T-helper 2 cell treated with Interferon-gamma antibody and Interleukin-4, amounts not matched to agents 100 ng/mL and 5 ng/mL, for 36 hours (primary cell): ENCODE measurements around the gene PI4KA. TPM values are rescaled to one million over a fixed set of nuclear protein-coding genes. Genes with fewer than 3 reads are reported as not detected.
"Not testable (repeated sequence)": the region's sequence is repeated elsewhere in the genome, so short reads cannot be mapped to it uniquely, and the experiment has no call there.

Experiments
- intact Hi-C: fragments of 100-400 bp; cut with micrococcal nuclease; formaldehyde crosslinking; loops from one replicate; pipeline ENCODE4 v1.15.1; 2023
- total RNA-seq: library from RNA; stranded (reverse); gene quantifications from 2 replicates; pipeline ENCODE4 v1.2.3, GENCODE V29; 2022

Gene PI4KA
- total RNA-seq, 1 donor from 2014 or later: 119 TPM

DNA sequence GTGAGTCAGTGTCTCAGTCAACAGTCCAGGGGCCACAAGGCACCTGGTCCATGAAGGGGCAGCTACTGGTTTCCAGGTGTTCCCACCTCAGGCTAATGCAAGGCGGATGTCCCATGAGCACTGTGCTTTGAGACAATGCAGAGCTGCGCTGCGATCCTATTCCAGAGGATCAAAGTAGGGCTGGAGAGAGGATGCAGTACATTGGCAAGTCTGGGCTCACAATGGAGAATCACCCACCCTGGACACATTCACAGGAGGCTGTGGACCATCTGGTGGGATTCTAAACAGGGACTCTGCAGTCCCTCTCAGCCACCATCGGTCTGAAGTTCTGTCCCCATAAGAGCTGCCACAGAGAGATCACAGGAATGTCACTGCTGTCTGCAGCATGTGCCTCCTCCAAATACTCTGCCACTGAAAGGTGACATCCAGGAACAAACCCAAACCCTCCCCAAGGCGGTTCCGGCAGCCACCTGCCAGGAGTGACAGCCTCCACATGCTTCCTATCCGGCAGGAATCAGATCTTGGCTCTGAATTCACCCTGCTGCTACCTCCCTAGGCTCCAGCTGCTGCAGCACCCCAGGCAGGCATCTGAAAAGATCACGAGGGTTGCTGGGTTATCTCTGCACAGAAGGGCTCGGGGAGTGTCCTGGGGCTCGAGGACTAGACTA is 130.0 kb downstream of the PI4KA start:
- intact Hi-C loops: no loop called here

DNA sequence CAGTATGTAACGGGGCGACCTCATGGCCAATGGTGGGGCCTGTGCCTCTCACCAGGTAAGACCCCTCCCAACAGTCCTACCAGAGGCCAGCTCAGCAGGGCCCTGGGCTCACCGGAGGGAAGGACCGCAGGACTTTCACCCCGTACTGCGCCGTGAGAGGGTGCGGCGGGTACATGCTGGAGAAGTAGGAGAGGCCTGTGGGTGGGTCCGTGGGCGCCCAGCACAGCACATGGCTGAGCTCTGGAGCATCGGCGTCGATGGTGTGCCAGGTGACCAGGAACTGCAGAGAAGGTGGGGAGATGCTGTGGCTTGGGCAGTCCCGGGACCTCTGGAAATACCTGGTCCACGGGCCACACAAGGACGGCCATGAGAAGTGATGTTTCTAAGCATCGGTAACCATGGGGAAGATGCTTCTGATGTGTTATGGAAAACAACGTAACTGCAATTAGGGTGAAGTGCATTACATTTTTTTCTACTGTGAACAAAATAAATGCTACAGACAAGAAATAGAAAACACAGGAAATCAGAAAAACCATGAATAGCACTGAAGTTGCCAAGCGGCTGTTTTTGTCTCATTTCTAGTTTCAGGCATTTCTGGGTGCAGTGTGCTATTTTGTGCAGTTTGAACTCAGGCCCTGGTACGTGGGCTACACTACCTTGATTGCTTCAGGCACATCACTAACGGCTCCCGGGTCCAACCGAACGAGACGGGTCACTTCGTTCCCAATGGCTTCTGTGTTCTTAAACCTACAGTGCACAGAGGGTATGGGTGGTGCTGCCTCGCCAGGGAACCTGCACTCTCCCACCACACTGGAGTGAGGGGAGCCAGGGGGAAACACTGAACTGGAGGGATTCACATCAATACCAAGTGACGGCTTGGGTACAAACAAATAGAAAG is 131.2 kb downstream of the PI4KA start:
- intact Hi-C loops: no loop called here

DNA sequence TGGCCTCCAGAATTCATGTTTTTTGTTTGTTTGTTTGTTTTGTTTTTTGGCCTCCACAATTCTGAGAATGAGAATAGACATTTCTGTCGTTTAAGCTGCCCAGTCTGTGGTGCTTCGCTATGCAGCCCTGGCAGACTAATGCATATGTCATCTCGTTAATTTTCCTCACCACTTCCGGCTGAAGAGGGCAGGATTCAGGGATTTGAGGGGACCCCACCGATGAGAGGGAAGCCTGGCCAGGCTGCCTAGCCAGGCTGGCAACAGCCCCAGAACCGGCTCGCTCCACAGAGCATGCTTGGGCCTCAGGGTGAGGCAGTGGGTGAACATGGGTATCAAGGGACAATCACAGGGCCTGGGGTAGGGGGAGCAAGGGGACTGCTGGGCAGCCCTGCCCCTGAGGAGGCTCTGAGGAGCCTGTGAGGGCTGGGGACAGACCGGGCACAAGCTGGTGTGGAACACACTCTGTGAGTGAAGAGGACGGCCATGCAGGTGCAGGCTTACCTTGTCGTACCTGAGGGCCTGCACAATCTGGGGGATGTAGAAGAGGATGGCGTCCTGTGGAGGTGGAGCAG is 132.5 kb downstream of the PI4KA start:
- intact Hi-C loops: no loop called here

DNA sequence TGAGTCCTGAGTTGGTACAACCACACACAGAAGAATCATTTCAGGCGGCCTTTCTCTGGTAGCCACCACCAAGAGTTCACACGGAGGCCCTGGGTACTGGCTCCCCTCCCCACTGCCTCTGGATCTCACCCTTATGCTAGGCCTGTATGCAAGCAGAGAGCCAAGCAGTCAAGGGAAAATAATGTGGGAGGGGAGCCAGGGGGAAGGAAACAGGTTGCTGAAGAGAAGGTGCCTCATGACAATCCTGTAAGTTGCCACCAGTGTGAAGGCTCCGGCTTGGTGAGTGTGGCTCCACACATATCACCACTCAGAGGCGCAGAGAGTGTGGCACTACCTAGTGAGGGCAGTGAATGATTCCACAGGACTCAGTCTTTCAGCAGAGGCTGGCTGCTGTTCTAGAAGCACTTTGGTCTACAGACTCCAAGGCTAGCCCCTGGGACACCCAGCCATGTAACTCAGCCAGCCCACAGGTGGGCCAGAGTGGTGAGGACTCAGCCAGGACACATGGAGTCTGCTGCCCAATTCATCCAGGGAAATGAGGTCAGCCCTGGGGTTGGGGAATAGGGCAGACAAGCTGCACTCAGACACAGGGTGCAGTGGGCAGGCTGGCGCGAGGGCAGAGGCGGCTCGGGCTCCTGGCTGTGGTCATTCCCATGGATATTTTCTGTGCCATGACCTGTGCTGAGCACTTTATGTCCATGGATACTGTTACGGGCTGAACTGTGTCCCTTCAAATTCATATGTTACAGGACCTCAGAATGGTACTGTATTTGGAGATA is 133.7 kb downstream of the PI4KA start:
- intact Hi-C loops: no loop called here

DNA sequence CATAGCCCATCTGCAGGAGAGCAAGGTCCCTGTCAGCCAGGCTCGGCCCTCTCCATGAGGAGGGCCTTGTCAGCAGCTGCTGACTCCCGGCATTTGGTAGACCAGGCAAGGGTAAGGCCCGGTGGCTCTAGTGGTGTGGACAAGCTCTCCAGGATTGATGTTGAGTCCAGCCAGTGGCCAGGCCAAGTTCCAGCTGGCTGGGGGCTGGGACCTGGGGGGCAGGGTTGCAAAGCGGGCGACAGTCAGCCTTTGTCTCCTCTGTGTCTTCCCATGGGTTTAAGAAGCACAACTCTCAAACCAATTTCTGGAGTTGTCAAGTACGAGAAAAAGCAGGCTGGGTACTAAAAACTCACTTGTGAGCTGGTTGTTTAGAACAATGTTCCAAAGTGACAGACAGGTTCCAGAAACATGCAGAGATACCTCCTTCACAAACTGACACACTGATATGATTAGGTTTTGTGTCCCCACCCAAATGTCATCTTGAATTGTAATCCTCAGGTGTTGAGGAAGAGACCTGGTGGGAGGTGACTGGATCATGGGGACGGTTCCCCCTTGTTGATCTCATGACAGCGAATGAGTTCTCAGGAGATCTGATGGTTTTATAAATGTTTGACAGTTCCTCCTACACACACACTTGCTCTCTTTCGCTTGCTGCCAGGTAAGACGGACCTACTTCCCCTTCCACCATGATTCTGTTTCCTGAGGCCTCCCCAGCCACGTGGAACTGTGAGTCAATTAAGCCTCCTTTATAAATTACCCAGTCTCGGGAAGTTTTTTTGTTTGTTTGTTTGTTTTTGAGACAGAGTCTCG is 137.0 kb downstream of the PI4KA start:
- intact Hi-C loops: no loop called here

DNA sequence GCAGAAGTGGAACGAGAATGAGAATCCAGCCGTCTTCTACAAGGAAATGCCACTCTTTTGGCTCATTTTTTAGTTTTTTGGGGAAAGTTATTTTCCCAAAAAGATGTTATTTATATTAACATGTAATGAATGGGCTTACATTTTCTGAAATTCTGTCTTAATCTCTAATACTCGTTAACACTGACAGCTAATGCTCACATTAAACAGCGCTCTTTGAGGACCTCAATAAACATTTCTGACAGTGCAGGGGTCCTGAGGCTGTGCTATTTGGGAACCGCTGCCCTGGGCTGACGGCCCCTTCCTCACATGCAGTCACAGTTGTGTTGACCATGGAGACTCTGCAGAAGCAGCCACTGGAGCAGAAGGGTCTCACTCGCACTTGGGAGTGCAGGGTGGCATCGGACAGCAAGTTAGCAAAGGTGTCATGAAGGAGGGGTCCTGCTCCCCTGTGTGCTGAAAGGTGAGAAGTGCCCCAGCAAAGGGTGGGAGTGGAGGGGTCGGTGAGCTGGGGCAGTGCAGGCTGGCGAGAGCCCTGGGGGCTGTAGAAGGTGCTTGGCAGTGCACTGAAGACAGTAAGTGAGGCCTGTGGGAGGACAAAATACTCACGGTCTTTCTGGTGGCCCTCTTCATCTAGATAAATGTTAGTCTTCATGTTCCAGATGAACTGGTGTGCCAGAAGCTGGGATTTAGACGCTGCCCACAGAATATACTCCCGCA is 137.8 kb downstream of the PI4KA start:
- intact Hi-C loops: no loop called here

DNA sequence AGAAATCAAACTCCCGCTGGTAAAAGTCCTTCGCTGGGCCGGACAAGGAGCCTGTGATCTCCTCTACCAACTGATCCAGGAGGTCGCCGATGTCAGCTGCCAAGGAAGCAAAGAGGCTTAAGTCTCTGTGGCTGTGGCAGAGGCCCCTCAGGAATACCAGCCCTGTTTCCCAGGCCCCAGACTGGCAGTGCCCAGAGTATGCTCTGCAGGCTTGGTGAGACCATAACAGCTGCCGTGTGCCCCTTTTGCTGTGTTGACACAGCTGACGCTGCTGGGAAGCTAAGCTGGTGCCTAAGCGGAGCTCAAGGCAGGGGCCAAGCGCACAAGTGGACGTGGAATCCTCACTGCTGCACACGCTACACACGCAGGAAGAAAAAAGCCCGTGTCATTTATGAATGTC is 139.9 kb downstream of the PI4KA start:
- intact Hi-C loops: not testable (repeated sequence)

DNA sequence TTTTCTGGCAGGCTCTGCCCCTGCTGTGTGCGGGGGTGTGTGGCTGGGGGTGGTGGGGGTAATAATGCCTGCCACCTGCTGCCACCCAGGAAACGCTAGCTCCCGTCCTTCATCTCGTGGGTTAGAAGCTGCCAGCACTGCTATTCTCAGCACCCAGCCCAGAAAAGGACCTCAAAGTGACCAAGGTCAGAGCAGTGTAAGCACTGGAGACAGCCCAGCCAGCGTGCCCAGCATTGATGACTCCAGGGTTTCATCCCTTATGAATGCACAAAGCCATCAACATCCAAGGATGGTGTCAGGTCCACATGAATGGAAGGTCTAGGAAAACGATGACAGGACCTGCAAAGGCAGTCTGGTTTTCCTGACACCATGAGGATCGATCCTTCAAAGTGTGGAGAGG is 140.6 kb downstream of the PI4KA start:
- intact Hi-C loops: not testable (repeated sequence)

DNA sequence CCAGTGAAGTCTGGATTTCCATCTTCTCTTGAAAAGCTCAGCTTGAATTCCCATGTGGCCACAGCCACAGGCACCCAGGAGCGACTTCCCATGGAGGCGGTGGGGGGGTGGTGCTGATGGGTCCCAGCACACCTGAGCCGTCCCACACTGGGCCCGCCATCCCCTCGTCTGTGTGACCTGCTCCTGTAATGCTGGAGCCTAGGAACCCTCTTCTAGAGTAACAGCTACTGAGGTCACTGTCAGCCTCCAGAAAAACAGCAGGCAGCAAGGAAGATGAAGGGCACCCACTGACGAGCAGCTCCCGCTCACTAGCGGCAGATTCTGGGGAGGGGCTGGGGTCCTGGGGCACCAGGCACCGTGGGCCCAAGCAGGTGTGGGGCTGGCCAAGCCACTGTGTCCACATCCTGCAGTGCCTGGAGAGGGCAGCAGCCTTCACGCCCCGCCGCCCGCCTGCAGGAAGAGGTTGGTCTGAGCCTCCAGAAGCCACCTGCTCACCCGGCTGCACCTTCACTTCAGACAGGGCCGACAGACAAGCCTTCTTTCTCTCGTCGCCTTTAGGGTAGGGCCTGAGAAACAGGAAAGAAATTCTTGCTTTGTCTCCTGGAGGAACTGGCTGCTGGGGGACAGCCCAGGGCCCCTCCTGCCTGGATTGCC is 141.3 kb downstream of the PI4KA start:
- intact Hi-C loops: not testable (repeated sequence)

DNA sequence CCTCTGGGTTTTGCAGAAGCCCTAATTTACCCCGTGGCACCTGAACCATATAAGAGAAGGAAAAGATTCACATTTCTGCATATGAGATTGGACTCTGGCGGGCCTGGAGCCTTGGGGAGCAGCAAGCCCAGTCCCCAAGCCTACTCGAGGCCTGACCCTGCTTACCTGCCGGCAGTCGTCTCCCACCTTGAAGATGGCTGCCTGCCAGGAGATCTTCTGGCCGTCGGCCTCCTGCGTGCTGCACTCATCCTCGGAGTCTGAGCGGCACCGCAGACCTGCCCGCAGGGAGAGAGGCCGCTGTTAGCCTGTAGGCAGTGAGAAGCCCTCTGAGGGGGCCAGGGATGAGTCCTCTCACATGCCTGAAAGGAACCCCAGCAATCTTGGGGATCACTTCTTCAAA is 145.5 kb downstream of the PI4KA start:
- intact Hi-C loops: not testable (repeated sequence)

DNA sequence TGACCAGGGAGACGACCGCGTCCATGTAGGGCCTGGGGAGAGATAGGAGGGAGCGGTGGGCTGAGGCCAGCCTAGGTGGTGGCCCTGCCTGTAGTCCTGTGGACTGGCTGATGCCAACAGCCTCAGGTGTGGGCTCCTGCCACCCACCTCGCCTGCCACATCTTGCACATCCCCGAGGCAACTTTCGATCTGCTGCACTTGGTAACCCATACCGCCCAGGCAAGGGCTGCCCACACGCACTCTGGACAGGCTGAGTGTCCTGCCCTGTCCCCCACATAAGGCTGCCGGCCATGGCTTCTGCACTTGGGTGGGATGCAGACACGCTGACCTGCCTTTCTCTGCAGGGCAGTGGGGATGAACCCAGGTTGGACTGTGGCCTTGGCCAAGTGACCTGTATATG is 148.6 kb downstream of the PI4KA start:
- intact Hi-C loops: loop anchor here (10.0 kb wide), 1 partner anchor 215 kb away; the partner anchor contains the start of gene KLHL22

DNA sequence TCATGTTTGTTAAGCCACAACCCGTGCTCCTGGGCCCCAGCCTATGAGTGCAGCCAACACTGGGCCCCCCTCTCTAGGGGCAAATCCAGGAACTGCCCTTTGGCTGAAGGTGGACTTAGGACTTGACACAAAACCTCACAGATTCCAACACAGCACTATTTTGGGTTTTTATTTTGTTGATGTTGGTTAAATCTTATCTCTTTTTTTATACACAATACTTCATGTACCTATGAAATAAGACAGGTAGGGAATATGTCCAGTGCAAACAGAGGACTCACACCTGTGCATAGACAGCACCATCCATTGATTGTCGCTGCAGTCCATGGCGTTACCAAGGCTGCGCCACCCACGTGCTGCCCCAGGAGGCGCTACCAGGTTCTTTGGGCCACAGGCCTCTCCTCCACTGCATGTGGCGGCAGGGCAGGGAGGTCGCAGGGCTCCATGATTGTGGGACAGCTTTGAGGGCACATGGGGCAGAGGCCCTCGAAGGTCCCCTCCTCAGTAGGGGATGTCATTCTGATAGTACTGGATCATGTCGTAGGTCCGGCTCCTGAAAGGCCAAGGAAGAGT is 151.0 kb downstream of the PI4KA start:
- intact Hi-C loops: loop anchor here (10.0 kb wide), 1 partner anchor 213 kb away; the partner anchor contains the start of gene KLHL22

DNA sequence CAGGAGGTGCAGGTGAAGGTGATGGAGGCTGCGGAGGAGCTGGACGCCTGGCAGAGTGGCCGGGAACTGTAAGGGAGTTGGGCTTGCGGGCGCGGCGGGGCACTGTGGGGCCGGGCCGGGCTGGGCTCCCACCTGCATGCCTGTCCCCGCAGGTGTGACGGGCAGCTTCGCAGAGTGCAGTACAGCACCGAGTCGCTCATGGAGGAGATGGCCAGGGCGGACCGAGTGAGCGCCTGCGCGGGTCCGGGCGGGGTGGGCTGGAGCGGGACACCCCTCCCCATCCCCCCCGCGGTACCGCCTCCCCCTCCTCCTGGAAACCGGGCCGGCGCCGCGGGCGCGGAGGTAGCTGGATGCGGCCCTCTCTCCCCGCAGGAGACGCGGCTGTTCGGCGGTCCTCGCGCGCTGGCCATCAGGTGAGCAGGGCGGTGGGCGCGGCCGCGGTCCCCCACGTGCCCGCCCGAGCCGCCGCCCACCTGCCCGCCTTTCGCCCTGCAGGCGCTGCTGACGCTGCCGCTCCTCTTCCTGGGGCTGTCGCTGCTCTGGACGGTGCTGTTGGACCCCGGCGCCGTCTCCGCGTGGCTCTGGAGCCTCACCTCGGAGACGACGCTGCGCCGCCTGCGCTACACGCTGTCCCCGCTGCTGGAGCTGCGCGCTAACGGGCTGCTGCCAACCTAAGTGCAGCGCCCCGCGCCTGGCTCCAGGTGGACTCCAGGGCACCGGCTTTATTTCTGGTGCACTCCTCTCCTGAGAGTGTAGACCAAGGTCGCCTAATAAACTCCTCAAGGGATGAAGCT is 154.6 kb downstream of the PI4KA start:
- intact Hi-C loops: loop anchor here (10.0 kb wide), 1 partner anchor 209 kb away; the partner anchor contains the start of gene KLHL22

DNA sequence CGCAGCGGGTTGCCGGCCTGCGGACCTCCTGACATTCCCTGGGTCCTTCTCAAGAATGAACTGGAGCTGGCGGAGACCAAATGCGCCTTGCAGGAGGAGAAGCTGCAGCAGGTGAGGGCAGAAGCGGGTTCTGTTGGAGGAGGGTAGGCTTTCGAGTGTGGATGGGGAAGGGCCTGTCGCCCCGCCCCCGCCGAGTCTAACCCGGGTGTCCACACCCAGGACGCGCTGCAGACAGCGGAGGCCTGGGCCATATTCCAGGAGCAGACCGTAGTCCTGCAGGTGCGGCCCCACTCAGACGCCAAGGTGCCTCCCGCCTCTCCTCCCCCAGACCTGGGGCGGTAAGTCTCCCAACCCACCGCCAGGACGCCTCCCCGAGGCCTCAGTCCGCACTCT is 155.2 kb downstream of the PI4KA start:
- intact Hi-C loops: loop anchor here (10.0 kb wide), 1 partner anchor 209 kb away; the partner anchor contains the start of gene KLHL22

DNA sequence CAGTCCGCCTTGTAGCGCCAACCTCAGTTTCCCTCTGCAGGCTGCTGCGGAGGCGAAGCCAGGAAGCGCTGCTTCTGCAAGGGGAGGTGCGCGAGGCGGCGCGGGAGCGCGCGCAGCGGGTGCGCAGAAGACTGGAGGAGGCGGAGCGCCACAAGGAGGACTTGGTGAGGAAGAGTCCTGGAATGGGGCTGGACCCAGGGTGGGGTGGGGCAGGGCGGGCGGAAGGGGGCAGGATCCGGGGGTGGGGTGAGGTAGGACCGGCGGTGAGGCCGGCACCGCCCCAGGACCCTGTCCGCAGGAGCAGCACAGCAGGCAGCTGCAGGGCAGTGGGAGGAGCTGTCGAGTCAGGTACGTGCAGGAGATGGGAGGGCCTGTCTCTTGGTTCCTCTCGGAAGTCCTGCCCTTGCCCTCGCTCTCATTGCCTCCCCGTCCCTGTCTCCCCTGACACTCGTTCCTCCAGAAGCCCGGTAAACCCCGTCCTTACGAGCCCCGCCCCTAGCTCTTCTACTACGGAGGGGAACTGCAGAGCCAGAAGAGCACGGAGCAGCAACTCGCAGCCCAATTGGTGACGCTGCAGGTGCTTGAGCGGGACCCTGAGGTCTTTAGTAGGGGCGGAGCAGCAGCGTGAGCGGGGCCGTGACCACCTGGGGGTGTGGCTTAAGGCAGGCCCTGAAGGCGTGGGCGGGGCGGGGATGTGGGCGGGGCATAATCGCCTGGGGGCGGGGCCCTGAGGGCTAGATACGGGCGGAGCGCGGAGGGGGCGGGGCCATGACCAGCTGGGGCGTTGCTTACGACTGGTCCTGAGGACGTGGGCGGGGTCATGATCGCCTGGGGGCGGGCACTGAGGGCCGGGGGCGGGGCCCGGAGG is 155.8 kb downstream of the PI4KA start:
- intact Hi-C loops: loop anchor here (10.0 kb wide), 1 partner anchor 208 kb away; the partner anchor contains the start of gene KLHL22

DNA sequence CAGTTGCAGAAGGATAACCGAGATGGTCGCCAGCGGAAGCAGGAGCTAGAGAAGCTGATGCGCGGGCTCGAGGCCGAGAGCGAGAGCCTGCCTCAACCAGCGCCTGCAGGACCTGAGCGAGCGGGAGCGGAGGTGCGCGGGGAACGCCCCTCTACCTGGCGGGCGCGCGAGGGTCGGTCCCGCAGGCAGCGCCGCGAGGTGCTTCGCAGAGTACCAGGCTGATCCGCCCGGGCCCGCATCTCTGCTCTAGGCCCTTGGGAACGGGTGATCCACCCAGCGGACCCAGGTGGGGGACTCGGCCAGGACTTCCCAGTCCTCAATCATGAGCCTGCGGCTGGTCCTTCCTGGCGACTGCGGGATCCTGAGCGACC is 156.5 kb downstream of the PI4KA start:
- intact Hi-C loops: loop anchor here (10.0 kb wide), 1 partner anchor 207 kb away; the partner anchor contains the start of gene KLHL22

DNA sequence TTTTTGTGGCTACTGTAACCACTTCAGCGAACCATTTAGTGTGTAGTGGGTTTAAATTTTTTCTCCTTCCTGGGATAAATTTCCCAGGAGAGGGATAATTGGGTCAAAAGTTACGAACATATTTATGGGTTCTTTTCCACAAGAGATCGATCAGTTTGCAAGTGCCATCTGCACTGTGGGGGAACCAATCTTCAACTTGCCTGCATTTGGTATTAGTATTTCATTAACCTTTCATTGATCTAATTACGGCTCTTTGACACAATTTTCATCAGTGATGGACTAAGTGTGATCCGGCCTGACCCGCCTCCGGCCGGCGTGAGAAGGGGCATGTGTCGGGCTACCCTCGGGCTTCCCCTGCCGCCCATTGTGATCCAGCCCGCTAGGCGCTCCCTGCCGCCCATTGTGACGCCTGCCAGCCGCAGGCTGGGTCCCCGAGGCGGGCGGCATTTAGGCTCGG is 156.9 kb downstream of the PI4KA start:
- intact Hi-C loops: loop anchor here (10.0 kb wide), 1 partner anchor 207 kb away; the partner anchor contains the start of gene KLHL22
